HG03103 (cell line): Measurements from ENCODE around the gene SV2B.

ENCODE experiments used
- ATAC-seq: cut with Tn5 transposase; IDR thresholded peaks from one replicate; pipeline ENCODE4 v1.9.1; 2021; ENCODE audit warnings: low read depth; ENCODE audit not compliant: unreplicated experiment

The SV2B gene

DNA sequence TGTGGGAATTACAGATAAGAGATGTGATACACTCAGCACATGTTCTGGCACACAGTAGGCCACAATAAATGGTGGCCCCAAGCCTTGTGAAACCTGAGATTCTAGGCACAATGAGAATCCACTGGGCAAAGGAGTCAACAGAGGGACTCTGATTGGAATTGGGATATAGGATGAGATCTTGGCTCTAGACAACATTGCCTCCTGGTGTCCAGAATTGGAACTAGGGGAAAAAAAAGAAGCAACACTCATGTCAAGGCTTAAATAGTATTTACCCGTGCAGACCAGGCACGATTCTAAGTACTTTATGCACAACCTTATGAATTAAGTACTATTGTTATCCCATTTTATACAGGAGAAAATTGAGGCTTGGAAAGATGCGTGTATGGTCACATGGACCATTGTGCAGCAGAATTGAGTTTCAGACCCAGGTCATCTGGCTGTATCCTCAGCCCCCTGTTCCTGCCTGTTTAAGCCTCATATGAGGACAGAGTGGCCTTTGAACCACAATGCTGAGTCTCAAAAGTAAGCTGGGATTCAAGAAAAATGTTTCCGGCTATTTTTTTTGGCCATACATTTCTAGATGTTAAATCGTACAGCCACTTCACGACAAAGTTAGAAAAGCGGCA, 124.8 kb downstream of the SV2B start:
- ATAC-seq: no peak

DNA sequence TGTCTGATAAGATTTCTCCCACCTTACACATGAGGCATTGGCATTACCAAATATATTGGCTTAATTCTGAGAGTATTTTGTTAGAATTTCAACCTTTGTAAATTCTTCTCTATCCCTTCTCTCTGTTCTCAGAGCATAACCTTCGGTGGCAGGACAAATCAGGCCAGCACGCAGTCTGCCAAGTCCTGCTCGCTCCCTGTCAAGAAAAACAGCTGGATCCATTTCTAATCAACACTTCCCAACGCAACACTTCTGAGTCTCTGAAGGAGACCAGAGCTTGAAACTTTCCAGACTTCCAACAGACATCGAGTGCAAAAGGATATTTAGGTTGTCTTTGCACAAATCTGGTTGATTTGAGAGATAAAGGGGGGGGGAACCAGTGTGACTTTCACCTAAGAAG, 125.7 kb downstream of the SV2B start:
- ATAC-seq: no peak

DNA sequence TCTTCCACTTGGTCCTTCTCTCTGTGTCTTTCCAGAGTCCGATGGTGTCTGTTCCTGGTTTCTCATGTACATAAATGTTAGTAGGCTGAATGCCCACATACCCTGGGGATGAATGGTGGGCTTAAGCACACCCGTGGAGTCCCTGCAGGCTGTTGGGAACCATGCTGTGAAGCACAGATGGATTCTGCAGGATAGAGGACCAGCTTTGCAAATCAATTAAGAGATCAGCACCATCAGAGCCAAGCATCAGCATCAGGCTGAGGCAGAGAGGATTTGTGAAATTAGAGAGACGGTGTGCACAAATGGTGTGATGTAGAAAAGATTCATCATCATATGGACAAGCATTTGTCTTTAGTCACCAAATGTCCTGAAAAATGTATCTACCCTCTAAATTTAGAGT, 127.1 kb downstream of the SV2B start:
- ATAC-seq: no peak

DNA sequence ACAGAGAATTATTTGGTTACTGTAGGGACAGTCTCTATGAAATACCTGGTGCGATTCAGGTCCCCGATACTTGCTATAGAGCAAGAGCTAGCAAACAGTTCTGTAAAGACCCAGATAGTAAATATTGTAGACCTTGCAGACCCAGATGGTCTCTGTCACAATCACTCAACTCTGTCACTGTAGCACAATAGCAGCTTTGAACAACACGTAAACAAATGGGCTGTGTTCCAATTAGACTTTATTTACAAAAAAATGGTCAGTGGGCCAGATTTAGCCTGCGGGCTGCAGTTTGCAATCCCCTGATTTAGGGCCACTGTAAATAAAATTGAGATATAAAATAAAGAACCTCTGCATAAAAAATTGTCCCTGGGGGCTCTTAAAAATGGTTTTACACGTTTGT, 127.7 kb downstream of the SV2B start:
- ATAC-seq: no peak

DNA sequence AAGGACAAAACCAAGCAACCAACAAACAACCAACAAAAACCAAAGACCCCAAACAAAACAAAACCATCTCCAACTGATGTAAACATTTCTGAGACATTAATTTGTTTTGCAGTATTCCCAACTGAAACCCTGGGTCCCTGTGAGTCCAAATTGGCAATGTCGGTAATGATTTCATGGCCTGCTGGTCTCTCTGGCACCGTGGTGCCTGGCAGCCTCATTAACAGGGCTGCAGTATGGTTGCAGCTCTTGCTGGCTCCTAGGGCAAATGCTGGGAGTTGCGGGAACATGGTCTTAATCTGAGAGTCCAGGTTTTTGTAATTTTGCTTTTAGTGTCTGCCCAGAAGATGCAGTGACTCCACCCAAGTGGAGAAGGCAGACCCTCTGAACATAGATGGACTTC, 128.3 kb downstream of the SV2B start:
- ATAC-seq: no peak

DNA sequence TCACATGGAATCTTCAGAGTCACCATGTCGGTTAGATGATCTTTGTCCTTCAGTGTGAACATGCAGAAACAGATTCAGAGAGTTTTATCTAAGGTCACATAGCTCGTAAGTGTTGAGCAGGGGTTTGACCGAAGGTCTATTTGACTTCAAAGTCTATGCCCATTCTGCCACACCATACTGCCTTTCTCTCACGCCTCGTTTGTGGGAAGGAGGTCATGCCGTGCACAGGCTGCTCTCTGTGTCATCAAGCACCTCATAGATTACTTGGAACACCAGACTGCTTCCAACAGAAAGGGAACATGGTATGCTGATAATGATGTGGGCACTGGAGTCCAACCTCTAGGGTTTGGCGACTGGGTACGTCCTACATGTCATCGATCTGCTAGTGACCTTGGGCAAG, 128.8 kb downstream of the SV2B start:
- ATAC-seq: no peak

DNA sequence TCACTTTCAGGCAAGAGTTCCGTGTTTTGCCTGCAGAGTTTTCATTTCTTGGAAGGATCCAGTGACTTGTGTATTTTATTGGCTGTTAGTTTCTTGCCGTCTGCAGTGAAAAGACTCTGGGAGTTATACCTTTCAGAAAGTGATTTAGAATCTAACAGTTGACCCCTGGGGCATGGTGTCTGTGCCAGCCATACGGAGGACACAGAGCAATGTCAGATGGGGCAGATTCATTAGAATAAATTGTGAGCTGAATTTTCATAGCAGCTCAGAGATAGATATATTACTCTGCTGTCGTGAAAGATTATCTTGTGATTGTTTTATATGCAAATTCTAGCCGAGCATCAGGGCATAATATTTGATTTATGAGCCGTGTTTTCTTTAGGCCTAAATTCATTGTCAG, 131.6 kb downstream of the SV2B start:
- ATAC-seq: no peak

DNA sequence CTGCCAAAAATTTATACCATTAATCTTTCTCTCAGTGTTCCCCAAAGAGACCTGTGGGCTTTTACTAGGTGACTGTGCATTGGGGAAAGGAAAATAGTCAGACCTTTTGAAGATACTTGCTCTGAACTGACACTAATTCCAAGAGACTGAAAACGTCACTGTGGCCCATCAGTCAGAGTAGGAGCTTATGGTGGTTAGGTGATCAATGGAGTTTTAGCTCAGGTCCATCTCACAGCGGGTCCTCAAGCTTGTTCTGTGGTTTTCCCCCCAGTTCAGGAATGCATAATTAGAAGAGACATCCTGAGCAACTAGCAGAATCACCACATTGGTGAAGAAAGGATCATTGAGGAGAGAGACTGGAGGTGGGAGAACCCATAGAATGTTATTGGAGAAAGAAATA, 134.7 kb downstream of the SV2B start:
- ATAC-seq: no peak

DNA sequence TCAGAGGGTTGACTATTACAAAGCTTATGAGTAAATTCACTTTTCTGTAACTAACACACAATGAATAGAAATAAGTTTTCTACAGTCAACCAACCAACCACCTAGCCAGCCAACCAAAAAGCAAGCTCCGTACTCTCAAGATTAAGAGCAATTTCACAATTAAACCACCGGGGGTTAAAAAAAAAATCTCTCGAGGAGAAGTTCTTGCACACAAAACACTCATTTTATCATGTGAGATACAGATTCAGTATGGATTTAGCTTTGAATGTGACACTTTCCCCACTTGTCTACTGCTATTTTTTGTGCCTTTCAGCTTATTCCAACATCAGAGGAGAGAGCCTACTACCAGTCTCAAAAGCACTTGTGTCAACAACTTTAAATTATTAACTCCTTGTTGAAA, 135.3 kb downstream of the SV2B start:
- ATAC-seq: no peak

DNA sequence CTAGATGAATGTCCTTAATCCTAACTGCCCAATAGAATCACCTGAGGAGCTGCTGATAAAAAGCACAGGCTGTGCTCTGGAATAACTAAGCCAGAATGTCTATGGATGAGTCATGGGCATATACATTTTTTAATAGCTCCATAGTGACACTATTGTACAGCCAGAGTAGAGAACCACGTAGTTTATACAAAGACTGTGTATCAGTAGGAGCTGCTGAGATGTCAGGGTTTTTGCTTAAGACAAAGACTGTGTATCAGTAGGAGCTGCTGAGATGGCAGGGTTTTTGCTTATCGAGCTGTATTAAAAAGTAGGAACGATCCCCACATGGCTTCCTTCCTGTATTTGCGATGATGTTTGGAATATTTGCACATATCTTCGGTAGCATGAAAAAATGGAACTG, 137.4 kb downstream of the SV2B start:
- ATAC-seq: no peak

DNA sequence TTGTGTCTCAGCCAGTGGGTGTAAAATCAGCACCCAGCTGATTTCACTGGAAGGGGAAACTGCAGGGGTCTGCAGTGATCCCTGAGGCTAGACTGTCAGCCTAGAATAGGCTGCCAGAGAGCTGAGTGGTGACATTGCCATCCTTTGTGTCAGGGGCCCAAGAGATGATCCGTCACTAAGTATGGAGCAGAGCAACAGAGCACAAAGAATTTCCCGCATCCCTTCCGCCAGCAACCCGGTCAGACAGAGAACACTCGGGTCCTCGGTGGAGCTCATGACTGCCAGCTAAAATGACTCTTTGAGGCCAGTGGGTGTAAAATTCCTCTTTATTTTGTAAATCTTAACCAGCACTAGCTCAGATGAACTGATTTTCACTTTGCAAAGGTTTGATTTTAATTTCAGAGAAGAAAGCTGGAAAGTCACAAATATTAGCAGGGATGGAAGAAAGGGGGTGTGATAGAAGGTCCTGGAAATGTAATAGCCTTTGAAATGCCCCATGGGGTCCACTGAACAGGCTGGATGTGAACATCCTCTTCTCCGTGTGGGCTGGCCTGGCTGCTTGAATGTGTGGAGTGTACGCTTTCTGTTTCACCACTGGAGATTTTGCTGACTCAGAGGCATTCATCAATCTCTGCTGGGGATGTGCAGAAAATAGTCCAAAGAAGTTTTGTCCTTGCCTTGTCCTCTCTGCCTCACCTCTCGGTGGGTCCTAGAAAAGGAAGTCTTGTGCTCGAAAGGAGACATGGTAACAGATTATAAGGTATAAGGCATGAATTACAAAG, 138.8 kb downstream of the SV2B start:
- ATAC-seq: no peak

DNA sequence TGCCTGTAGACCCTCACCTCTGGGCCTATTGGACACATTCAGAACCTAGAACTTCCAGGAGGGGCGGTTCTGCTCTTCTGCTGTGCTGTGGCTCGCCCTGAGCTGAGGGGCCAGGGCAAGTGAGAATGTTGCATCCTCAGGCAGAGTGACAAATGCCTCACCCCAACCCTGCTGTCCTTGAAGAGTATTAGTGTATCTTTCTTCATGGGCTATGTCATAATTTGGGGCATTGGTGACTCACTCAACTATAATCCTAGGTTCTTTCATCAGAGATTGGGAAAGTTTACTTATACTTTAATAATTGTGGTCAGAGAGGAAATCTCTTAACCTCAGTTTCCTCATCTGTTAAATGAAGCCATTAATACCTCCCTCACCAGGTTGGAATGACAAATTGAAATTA, 143.8 kb downstream of the SV2B start:
- no peak for ATAC-seq

DNA sequence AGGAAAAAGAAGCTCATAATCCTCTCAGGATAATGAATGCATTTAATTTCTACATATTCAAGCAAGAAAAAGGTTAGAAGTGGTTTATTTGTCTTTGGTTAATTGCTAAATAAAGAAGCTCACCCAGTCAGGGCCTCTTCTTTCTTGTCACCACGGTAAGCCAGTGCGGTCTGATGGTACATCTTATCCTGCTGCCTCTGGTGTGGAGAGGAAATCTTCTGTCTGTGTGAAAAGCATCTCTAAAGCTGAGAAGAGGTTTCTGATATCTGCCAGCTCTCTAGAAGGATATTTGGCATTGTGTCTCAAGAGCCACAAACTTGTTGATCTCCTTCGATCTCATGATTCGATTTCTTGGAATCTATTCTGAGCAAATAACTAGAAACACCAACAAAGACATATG, 144.9 kb downstream of the SV2B start:
- no peak for ATAC-seq

DNA sequence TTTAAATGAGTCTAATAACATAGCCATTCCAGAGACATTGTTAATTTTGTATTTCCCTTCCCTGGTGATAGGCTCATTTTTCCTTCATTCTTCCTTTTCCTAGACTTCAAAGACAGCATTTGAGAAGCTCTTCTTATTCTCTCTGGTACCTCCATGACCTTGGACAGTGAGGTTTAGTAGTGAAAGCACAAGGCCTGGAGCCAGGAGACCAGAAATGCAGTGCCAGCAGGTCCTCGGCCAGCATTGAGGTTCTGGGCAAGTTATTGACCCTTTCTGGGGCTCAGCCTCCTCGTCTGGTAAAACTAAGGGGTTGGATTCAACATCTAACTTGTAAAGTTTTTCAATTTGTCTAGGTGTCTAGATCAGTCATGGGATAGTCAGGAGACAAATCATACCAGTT, 146.9 kb downstream of the SV2B start:
- no peak for ATAC-seq

DNA sequence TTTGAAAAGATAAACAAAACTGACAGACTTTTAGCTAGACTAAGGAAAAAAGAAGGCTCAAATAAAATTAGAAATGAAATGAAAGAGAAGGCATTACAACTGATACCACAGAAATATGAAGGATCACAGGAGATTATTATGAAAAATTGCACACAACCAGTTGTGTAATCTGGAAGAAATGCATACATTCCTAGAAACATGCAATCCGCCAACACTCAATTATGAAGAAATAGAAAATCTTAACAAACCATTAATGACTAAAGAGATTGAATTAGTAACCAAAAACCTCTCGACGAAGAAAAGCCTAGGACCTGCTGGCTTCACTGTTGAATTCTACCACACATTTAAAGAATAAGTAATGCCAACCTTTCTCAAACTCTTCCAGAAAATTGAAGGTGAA, 149.5 kb downstream of the SV2B start:
- ATAC-seq: no peak

DNA sequence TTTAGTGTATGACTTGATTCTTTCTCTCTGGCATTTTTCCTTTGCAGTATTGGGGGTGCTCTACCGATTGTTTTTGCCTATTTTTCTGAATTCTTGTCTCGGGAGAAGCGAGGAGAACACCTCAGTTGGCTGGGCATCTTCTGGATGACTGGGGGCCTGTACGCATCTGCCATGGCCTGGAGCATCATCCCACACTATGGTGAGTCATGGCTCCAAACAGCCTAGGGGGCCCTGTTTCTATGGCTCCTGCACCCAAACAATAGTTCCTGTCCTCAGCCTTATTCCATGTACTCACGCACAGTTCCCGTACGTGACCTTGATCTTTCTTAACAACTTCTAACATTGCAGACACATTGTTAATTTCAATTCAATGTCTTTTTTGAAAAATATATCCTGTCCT, 152.3 kb downstream of the SV2B start:
- ATAC-seq: no peak

DNA sequence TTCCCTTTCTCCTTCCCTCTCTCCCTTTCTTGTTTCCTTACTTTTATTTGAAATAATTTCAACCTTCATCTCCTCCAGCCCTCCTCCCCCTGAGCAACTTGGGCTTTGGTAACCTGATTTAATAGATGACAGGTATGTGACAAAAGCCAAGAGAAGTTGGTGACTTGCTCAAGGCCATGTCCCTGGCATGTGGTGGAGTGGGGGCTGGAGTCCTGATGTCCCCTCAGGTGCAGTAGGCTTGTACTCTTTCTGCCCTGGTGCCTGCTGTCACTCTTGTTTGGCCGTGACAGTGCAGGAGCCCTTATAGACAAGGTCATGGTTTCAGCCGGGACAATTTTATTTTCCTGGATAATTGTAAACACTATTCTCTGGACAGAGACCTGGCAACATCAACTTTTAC, 152.7 kb downstream of the SV2B start:
- no peak for ATAC-seq

DNA sequence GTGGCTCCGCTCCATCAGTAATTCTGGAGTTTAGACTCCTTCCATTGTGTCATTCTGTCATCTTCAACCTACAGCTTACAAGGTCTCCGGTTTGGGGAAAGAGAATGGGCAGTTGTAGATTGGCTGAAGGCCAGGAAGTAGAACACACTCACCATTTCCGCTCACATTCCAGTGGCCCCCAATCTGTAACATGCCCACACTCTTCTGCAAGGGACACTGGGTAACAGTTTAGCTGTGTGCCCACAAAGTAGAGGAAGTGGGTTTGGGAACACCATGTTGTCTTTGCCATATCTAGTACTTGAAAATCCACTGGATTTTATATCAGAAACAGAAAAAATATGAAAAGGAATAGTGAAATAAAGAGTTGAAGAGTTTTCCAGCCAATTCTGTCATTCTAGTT, 153.5 kb downstream of the SV2B start:
- ATAC-seq: no peak

DNA sequence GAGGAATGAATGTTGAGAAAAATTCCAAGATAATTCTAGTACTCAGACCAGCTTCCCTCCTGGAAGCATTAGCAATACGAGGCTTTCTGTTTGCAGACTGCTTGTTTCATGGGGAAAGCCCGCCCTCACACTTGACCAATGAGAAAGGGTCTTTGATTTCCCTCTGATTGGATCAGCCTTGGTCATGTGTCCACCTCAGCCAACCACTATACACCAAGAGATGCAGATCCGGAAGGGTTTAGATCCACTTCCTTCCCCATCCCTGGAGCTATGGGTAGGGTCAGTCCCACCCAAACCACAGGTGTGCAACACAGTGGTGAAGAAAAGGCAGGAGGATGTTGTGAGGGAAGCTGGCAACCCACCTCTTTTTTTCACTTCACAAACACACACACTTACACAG, 154.7 kb downstream of the SV2B start:
- ATAC-seq: no peak

DNA sequence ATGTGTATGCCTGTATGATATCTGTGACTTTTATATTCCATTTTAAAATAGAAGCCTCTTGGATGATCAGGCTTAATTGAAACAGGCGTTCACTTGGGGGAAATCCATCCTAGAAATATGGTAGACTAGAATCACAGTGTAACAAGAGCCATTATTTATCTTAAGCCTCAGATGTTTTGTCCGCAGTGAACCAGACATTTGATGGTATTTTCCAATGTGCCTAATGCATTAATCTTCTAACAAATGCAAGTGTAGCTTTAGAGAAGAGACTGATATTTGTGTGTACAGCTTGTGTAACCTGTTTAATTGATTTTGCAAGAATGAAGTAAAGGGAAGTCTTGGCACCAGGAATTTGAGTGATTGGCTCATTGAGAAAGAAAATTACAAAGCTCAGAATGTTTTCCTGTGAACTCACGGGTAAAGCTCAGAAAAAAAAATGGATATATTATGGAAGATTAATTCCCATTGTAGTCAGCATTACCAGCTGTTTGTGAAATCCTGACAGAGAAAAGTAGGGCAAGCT, 155.7 kb downstream of the SV2B start:
- no peak for ATAC-seq

DNA sequence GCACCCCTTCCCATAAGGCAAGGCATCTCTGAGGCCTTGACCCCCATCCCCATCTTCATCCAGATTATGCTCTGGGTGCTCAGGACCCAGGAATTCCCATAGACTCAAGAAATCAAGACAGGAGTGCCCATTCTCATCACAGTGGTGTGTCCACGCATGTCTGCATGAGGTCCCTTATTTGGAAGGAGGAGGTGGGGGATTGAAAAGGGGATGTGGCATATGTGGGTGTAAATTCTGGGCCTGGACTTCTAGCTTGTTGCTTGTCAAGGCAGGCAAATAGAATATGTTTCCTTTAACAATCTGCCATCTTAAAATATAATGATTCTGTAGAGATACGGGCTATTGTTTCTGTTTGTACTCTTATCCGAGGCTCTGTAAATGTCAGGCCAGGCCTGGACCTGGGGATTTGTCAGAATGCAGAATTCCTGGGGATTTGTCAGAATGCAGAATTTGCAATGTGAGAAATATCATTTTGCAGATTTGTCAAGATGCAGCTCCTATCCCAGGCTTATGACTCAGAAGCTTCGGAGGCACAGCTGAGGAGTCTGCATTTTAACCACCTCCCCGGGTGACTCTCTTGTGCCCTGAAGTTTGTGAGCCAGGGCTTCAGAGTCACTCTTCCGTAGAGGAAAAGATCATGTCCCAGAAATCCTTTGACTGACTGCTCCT, 157.8 kb downstream of the SV2B start:
- no peak for ATAC-seq

DNA sequence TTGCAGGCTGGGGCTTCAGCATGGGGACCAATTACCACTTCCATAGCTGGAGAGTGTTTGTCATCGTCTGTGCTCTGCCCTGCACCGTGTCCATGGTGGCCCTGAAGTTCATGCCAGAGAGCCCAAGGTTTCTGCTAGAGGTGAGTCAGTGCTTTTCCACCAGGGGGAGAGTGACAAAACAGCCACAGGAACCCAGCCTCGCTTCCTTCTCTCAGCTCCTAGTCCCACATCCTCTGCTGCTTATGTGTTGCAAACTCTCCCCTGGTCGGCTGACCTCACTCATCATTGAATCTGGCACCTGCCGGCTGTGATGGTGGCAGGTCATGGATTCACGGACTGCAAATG, 158.3 kb downstream of the SV2B start:
- no peak for ATAC-seq
